ENCODE measurements around the gene MAP1LC3B. TPM values are rescaled to one million over a fixed set of nuclear protein-coding genes. Genes with fewer than 3 reads are reported as not detected.

Gene MAP1LC3B
- total RNA-seq, 4 donors from 2014 or later, result 38.0 to 50.6 (median 40.7) TPM

DNA sequence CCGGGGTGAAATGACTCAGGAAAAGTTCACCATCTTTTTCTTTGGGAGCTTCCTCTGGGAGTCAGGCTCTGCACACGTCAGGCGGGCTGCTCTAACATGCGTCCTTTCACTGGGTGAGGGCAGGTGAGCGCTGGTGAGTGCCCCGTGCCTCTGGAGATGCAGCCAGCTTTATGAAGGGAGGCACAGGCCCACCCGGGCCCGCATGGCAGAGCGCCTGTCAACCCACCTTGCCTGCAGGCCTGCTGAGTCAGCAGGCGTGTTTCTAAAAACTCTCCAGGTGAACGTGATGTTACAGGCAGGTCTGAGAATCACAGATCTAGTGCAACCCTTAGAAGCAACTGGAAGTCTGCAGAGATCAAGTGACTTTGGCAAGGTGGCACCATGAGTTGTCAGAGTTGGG lies 18.4 kb downstream of the MAP1LC3B start:
- Histone ChIP-seq H3K36me3 (peaks cover 0 to 81% (median 0%) of the 10 kb centered on the region in 3 donors), H3K9me3 (no peaks in the 10 kb centered on the region), H3K4me3 (no peak overlapping the region), H3K4me1 (peaks cover 0 to 8% (median 0%) of the 10 kb centered on the region in 4 donors), H3K27me3 (no peaks in the 10 kb centered on the region), H3K27ac (no peak overlapping the region)
- TF ChIP-seq POLR2A (IDR thresholded peaks at IDR 0.05), result no peak
- TF ChIP-seq, protein P1, sequence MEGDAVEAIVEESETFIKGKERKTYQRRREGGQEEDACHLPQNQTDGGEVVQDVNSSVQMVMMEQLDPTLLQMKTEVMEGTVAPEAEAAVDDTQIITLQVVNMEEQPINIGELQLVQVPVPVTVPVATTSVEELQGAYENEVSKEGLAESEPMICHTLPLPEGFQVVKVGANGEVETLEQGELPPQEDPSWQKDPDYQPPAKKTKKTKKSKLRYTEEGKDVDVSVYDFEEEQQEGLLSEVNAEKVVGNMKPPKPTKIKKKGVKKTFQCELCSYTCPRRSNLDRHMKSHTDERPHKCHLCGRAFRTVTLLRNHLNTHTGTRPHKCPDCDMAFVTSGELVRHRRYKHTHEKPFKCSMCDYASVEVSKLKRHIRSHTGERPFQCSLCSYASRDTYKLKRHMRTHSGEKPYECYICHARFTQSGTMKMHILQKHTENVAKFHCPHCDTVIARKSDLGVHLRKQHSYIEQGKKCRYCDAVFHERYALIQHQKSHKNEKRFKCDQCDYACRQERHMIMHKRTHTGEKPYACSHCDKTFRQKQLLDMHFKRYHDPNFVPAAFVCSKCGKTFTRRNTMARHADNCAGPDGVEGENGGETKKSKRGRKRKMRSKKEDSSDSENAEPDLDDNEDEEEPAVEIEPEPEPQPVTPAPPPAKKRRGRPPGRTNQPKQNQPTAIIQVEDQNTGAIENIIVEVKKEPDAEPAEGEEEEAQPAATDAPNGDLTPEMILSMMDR (IDR thresholded peaks at IDR 0.05), result no peak
- DNase-seq, result no peak

DNA sequence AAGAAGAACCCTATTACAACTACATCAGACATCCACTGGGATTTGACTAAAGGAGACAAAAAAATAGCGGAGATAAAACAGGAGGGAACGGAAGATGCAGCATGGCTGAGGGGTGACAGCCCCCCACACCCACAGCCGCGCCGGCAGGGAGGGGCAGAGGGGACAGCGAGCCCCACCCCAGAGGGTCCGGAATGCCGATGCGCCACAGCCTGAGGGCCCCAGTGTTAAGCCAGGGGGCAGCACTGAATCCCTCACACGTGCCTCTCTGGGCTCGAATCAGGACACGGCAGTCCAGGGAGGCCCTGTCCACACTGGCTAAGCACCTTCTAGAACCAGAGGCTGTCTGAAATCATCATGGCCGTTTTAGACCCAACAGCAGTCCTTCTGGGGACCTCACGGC lies 18.8 kb downstream of the MAP1LC3B start:
- H3K27ac ChIP-seq, result no peak overlapping the region
- no peaks in the 10 kb centered on the region for H3K9me3 ChIP-seq
- no peak for TF ChIP-seq POLR2A (IDR thresholded peaks at IDR 0.05)
- TF ChIP-seq, protein P1 (IDR thresholded peaks at IDR 0.05), result no peak
- no peak overlapping the region for H3K4me3 ChIP-seq
- H3K36me3 ChIP-seq, result peaks cover 0 to 81% (median 0%) of the 10 kb centered on the region in 3 donors
- no peaks in the 10 kb centered on the region for H3K27me3 ChIP-seq
- no peak for DNase-seq
- peaks cover 0 to 8% (median 0%) of the 10 kb centered on the region in 4 donors for H3K4me1 ChIP-seq

DNA sequence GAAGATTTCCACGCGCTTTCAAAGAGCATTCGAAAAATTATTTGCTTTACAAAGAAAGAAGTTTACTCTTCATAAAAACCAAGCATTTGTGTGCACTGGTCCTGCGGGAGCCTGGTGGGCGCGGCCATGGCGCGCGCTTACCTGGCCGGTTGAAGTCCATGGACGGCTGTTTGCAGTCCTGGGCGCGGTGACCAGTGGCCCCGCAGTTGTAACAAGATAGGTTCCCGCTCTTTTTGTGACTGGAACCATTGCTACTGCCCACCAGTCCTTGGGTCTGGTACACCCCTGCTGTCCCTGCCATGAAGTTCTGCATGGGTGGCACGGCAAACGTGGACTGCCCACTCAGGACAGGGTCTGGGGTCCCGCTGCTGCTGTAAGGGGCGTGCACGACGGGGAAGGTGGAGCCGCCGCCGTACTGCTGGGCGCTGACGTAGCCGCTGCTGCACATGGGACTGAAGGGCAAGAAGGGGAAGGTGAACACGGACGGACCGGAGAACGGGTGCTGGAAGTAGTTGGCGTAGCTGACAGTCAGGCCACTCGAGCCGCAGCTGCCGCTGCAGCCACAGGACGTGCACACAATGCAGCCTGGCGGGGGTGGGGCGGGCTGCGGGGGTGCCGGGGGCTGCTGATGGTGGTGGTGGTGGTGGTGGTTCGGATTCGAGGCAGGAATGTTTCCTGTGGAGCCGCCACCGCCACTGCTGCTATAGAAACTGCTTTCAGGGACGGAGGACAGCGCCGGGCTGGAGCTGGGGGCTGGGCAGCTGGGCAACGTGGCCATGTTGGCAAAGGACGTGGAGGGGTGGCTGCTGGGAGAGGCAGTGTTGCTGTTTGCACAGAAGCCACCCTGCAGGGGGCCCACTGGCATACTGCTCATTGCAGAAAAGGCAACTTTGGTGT lies 19.5 kb downstream of the MAP1LC3B start:
- H3K27me3 ChIP-seq, result no peaks in the 10 kb centered on the region
- TF ChIP-seq POLR2A (IDR thresholded peaks at IDR 0.05), result no peak
- TF ChIP-seq, protein P1 (IDR thresholded peaks at IDR 0.05), result no peak
- H3K4me3 ChIP-seq, result no peak overlapping the region
- peaks cover 0 to 85% (median 0%) of the 10 kb centered on the region in 3 donors for H3K36me3 ChIP-seq
- no peak for DNase-seq
- no peak overlapping the region for H3K27ac ChIP-seq
- H3K9me3 ChIP-seq, result no peaks in the 10 kb centered on the region
- peaks cover 0 to 8% (median 0%) of the 10 kb centered on the region in 4 donors for H3K4me1 ChIP-seq

DNA sequence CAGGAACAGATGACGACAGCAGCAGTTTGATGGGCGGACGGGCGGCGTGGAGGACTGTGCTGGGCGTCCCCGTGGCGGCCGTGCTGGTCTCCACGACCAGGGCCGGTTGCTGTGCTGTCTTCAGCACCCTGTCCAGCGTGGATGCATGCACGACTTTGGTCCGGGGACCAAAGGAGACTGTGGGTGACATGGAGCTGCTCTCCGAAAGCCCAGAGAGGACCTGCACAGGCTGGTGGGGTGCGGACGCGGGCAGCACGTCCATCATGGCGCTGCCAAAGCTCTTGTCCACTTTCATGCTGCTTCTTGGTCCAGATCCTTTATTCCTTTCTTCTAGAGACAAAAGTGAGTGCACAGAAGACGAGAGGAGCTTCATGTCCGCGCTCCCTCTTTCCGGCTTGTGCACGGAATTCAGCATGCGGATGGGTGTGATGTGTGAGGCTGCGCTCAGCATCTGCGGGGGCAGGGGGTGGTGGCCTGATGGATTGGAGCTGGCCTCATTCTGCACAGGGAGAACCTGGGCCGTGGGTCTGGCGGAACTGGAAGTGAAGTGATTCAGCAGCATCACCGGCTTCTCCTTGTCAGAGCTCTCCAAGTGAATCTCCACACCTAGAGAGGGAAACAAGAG lies 20.3 kb downstream of the MAP1LC3B start:
- Histone ChIP-seq H3K36me3 (peaks cover 0 to 89% (median 0%) of the 10 kb centered on the region in 3 donors), H3K27ac (no peak overlapping the region), H3K27me3 (no peaks in the 10 kb centered on the region), H3K9me3 (no peaks in the 10 kb centered on the region), H3K4me1 (peaks cover 0 to 8% (median 0%) of the 10 kb centered on the region in 4 donors), H3K4me3 (no peak overlapping the region)
- DNase-seq, result no peak
- no peak for TF ChIP-seq POLR2A (IDR thresholded peaks at IDR 0.05)
- TF ChIP-seq, protein P1 (IDR thresholded peaks at IDR 0.05), result no peak

DNA sequence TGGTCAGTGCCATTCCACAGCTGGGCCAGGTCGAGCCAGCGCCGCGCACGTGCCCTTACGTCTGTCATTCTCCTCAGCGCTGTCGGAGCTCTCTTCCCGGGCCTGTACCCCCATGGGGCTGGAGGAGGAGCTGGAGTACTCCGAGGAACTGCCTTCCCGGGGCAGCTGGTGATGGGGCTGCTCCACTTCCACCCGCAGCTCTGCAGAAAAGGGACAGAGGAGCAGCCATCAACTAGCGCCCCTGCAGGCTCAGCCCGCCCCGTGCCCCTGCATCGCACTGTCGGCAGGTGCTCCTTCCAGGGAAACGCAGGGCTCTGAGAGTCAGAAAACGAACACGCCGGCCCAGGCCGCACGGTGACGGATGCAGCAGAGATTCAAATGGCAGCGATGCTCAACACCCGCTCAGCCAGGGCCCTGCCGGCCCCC lies 20.9 kb downstream of the MAP1LC3B start:
- Histone ChIP-seq H3K27me3 (no peaks in the 10 kb centered on the region), H3K9me3 (no peaks in the 10 kb centered on the region), H3K4me3 (no peak overlapping the region), H3K4me1 (peaks cover 0 to 8% (median 0%) of the 10 kb centered on the region in 4 donors), H3K27ac (no peak overlapping the region), H3K36me3 (peaks cover 0 to 89% (median 0%) of the 10 kb centered on the region in 3 donors)
- TF ChIP-seq, protein P1 (IDR thresholded peaks at IDR 0.05), result no peak
- TF ChIP-seq POLR2A (IDR thresholded peaks at IDR 0.05), result no peak
- no peak for DNase-seq

Measured in Peyer's patch (tissue), 4 donors.